Measurements from ENCODE around the gene POU5F2.

Gene POU5F2

GRCh38 chr5:93717162-93717561 lies 24.2 kb downstream of the POU5F2 start:
- Histone ChIP-seq H3K36me3 (ENCODE audit: control insufficient read depth, insufficient read depth, low read length) (no peaks in the 10 kb centered on the region), H3K27ac (ENCODE audit: low read depth, low read length, severe bottlenecking) (no peak overlapping the region), H3K9me3 (ENCODE audit: control insufficient read depth, low read length) (no peaks in the 10 kb centered on the region), H3K4me3 (ENCODE audit: extremely low read depth, insufficient read depth, low read length, poor library complexity, severe bottlenecking) (no peak overlapping the region), H3K4me1 (ENCODE audit: control insufficient read depth, insufficient read depth, low read length, poor library complexity, severe bottlenecking) (no peaks in the 10 kb centered on the region)
- 96 to 97% methylated on average over 2 to 3 of the region's 4 CpGs for WGBS, 2 experiments (ENCODE audit: insufficient coverage in 2 of 2)

GRCh38 chr5:93716453-93716852 lies 24.9 kb downstream of the POU5F2 start:
- Histone ChIP-seq H3K4me1 (ENCODE audit: control insufficient read depth, insufficient read depth, low read length, poor library complexity, severe bottlenecking) (no peaks in the 10 kb centered on the region), H3K4me3 (ENCODE audit: extremely low read depth, insufficient read depth, low read length, poor library complexity, severe bottlenecking) (no peak overlapping the region), H3K9me3 (ENCODE audit: control insufficient read depth, low read length) (no peaks in the 10 kb centered on the region), H3K27ac (ENCODE audit: low read depth, low read length, severe bottlenecking) (no peak overlapping the region), H3K36me3 (ENCODE audit: control insufficient read depth, insufficient read depth, low read length) (no peaks in the 10 kb centered on the region)

GRCh38 chr5:93715761-93716160 lies 25.6 kb downstream of the POU5F2 start:
- Histone ChIP-seq H3K27ac (ENCODE audit: low read depth, low read length, severe bottlenecking) (no peak overlapping the region), H3K9me3 (ENCODE audit: control insufficient read depth, low read length) (no peaks in the 10 kb centered on the region), H3K36me3 (ENCODE audit: control insufficient read depth, insufficient read depth, low read length) (no peaks in the 10 kb centered on the region), H3K4me1 (ENCODE audit: control insufficient read depth, insufficient read depth, low read length, poor library complexity, severe bottlenecking) (no peaks in the 10 kb centered on the region), H3K4me3 (ENCODE audit: extremely low read depth, insufficient read depth, low read length, poor library complexity, severe bottlenecking) (no peak overlapping the region)
- WGBS, 2 experiments (ENCODE audit: insufficient coverage in 2 of 2): no CpG with 5 or more reads among the region's 1 CpG

GRCh38 chr5:93715327-93715726 lies 26.1 kb downstream of the POU5F2 start:
- 100% methylated on average over 1 of the region's 2 CpGs; no CpG with 5 or more reads in 1 of the 2 experiments for WGBS, 2 experiments (ENCODE audit: insufficient coverage in 2 of 2)
- Histone ChIP-seq H3K9me3 (ENCODE audit: control insufficient read depth, low read length) (no peaks in the 10 kb centered on the region), H3K36me3 (ENCODE audit: control insufficient read depth, insufficient read depth, low read length) (no peaks in the 10 kb centered on the region), H3K4me3 (ENCODE audit: extremely low read depth, insufficient read depth, low read length, poor library complexity, severe bottlenecking) (no peak overlapping the region), H3K27ac (ENCODE audit: low read depth, low read length, severe bottlenecking) (no peak overlapping the region), H3K4me1 (ENCODE audit: control insufficient read depth, insufficient read depth, low read length, poor library complexity, severe bottlenecking) (no peaks in the 10 kb centered on the region)

- H3K27ac ChIP-seq (ENCODE audit: low read depth, low read length, severe bottlenecking): no peak overlapping the region
- no peaks in the 10 kb centered on the region for H3K9me3 ChIP-seq (ENCODE audit: control insufficient read depth, low read length)
- WGBS, 2 experiments (ENCODE audit: insufficient coverage in 2 of 2): 89 to 90% methylated on average over 5 of the region's 6 CpGs
- H3K36me3 ChIP-seq (ENCODE audit: control insufficient read depth, insufficient read depth, low read length): no peaks in the 10 kb centered on the region
- no peak overlapping the region for H3K4me3 ChIP-seq (ENCODE audit: extremely low read depth, insufficient read depth, low read length, poor library complexity, severe bottlenecking)
- no peaks in the 10 kb centered on the region for H3K4me1 ChIP-seq (ENCODE audit: control insufficient read depth, insufficient read depth, low read length, poor library complexity, severe bottlenecking)
Observed at GRCh38 chr5:93708442-93708841, 33.0 kb downstream of the POU5F2 start.

GRCh38 chr5:93705896-93706295 lies 35.5 kb downstream of the POU5F2 start:
- H3K36me3 ChIP-seq (ENCODE audit: control insufficient read depth, insufficient read depth, low read length): no peaks in the 10 kb centered on the region
- WGBS, 2 experiments (ENCODE audit: insufficient coverage in 2 of 2): no CpG with 5 or more reads among the region's 1 CpG
- H3K9me3 ChIP-seq (ENCODE audit: control insufficient read depth, low read length): no peaks in the 10 kb centered on the region
- H3K4me1 ChIP-seq (ENCODE audit: control insufficient read depth, insufficient read depth, low read length, poor library complexity, severe bottlenecking): no peaks in the 10 kb centered on the region
- H3K4me3 ChIP-seq (ENCODE audit: extremely low read depth, insufficient read depth, low read length, poor library complexity, severe bottlenecking): no peak overlapping the region
- H3K27ac ChIP-seq (ENCODE audit: low read depth, low read length, severe bottlenecking): no peak overlapping the region

- Histone ChIP-seq H3K4me1 (ENCODE audit: control insufficient read depth, insufficient read depth, low read length, poor library complexity, severe bottlenecking) (no peaks in the 10 kb centered on the region), H3K9me3 (ENCODE audit: control insufficient read depth, low read length) (no peaks in the 10 kb centered on the region), H3K27ac (ENCODE audit: low read depth, low read length, severe bottlenecking) (no peak overlapping the region), H3K36me3 (ENCODE audit: control insufficient read depth, insufficient read depth, low read length) (no peaks in the 10 kb centered on the region), H3K4me3 (ENCODE audit: extremely low read depth, insufficient read depth, low read length, poor library complexity, severe bottlenecking) (no peak overlapping the region)
Observed at GRCh38 chr5:93704996-93705395, 36.4 kb downstream of the POU5F2 start.

GRCh38 chr5:93691997-93692396 lies 49.4 kb downstream of the POU5F2 start:
- no peaks in the 10 kb centered on the region for H3K9me3 ChIP-seq (ENCODE audit: control insufficient read depth, low read length)
- no peak overlapping the region for H3K4me3 ChIP-seq (ENCODE audit: extremely low read depth, insufficient read depth, low read length, poor library complexity, severe bottlenecking)
- H3K36me3 ChIP-seq (ENCODE audit: control insufficient read depth, insufficient read depth, low read length): no peaks in the 10 kb centered on the region
- WGBS, 2 experiments (ENCODE audit: insufficient coverage in 2 of 2): 80% methylated on average over 1 of the region's 4 CpGs; no CpG with 5 or more reads in 1 of the 2 experiments
- H3K27ac ChIP-seq (ENCODE audit: low read depth, low read length, severe bottlenecking): no peak overlapping the region
- H3K4me1 ChIP-seq (ENCODE audit: control insufficient read depth, insufficient read depth, low read length, poor library complexity, severe bottlenecking): no peaks in the 10 kb centered on the region

All from mesodermal cell (in vitro differentiated cells).